Measurements from ENCODE around the gene RPL26.
"Not testable (repeated sequence)": the region's sequence is repeated elsewhere in the genome, so short reads cannot be mapped to it uniquely, and the experiment has no call there.

Gene RPL26

GRCh38 chr17:8393470-8394231, 10.7 kb upstream of the RPL26 start:
- DNase-seq: peak; percentile 23

GRCh38 chr17:8392674-8393469, 9.9 kb upstream of the RPL26 start:
- DNase-seq: no peak

- DNase-seq: no peak
Measured at GRCh38 chr17:8392274-8392673, 9.3 kb upstream of the RPL26 start.

GRCh38 chr17:8391711-8392110, 8.7 kb upstream of the RPL26 start:
- no peak for DNase-seq

- no peak for DNase-seq
Measured at GRCh38 chr17:8387914-8388651, 5.1 kb upstream of the RPL26 start.

GRCh38 chr17:8386841-8387240, 3.8 kb upstream of the RPL26 start:
- no peak for DNase-seq

- DNase-seq: no peak
Measured at GRCh38 chr17:8384801-8385378, 1.9 kb upstream of the RPL26 start.

GRCh38 chr17:8382880-8383142, 182 bp downstream of the RPL26 start:
- no peak for DNase-seq

GRCh38 chr17:8382052-8382879, 727 bp downstream of the RPL26 start:
- no peak for DNase-seq

GRCh38 chr17:8380049-8380448, 2.9 kb downstream of the RPL26 start:
- no peak for DNase-seq

GRCh38 chr17:8378117-8378516, 4.9 kb downstream of the RPL26 start:
- not testable (repeated sequence) for DNase-seq

GRCh38 chr17:8377422-8377821, 5.6 kb downstream of the RPL26 start:
- DNase-seq: no peak

GRCh38 chr17:8376271-8377067, 6.5 kb downstream of the RPL26 start, which contains the start of gene KRABD2:
TSS of gene KRABD2 (minus strand) at chr17:8376704.
- peak; percentile 92 for DNase-seq

GRCh38 chr17:8375738-8376259, 7.2 kb downstream of the RPL26 start:
- no peak for DNase-seq

GRCh38 chr17:8373856-8374255, 9.1 kb downstream of the RPL26 start:
- DNase-seq: not testable (repeated sequence)

- DNase-seq: no peak
Measured at GRCh38 chr17:8372422-8372821, 10.6 kb downstream of the RPL26 start.

GRCh38 chr17:8371786-8372185, 11.2 kb downstream of the RPL26 start:
- DNase-seq: no peak

GRCh38 chr17:8369944-8370343, 13.0 kb downstream of the RPL26 start:
- DNase-seq: no peak

- no peak for DNase-seq
Measured at GRCh38 chr17:8368193-8368592, 14.8 kb downstream of the RPL26 start.

- DNase-seq: no peak
Measured at GRCh38 chr17:8366231-8366630, 16.8 kb downstream of the RPL26 start.

- no peak for DNase-seq
Measured at GRCh38 chr17:8365143-8365542, 17.9 kb downstream of the RPL26 start.

All from activated naive CD4-positive, alpha-beta T cell treated with anti-CD3 and anti-CD28 coated beads, Interleukin-2, amount 50 U/mL, for 16 hours (primary cell).